HepG2 (cell line): Measurements from ENCODE around the gene CYSRT1.

Experiments
- ETV6 ChIP-seq: sonication (generic); formaldehyde crosslinking; conservative IDR thresholded peaks from 2 replicates; pipeline ENCODE4 v1.4.0; 2020; ENCODE audit warnings: missing genetic modification reagents
- SMC3 ChIP-seq: IDR thresholded peaks from 2 replicates; pipeline ENCODE4 v1.6.1; 2011; ENCODE audit warnings: low read length, improper control_type of control experiment
- ZNF713 ChIP-seq: sonication (generic); formaldehyde crosslinking; IDR thresholded peaks from 2 replicates; pipeline ENCODE4 v1.4.0; 2020; ENCODE audit warnings: mild to moderate bottlenecking, missing genetic modification reagents

DNA sequence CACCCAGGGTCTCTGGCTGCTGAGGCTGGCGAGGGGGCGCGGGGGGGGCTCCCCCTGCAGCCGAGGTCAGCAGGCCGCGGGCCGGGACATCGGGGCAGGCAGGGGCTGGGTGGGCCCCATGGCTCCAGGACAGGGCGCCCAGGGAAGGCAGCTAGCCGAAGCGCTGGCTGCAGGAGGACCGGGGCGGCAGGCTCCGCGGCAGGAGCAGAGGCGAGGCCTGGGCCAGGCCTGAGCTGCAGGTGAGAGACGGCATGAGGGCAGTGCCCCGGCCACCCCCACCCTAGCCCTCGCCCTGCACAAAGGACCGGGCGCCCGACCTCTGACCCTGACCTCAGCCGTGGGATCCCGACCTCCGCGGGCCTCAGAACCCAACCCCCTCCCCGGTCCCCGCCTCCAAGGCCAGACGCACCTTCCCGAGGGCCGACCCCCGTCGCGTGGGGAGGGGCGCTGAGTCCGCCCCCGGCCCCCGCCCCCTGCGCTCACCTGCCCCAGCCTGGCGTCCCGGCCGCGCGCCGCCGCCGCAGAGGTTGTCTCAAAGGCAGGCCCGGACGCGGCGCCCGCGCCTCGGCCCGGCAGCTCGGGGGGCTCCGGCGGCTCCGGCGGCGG lies 3.4 kb upstream of the CYSRT1 start:
- TF ChIP-seq ETV6 (no peak), SMC3 (no peak), ZNF713 (no peak)
